WI38 (cell line): Measurements from ENCODE around the gene SMARCA1.
"Not testable (repeated sequence)": the region's sequence is repeated elsewhere in the genome, so short reads cannot be mapped to it uniquely, and the experiment has no call there.

Experiments used
- H3K4me3 ChIP-seq: 2 replicates; pipeline ENCODE4 v1.5.1; 2011; ENCODE audit warnings: low read depth, mild to moderate bottlenecking, control low read depth, low read length
- TF ChIP-seq, protein P1 (sequence below): IDR thresholded peaks from 2 replicates; pipeline ENCODE4 v1.5.1; 2012; ENCODE audit warnings: low read depth, mild to moderate bottlenecking, control low read depth, low read length

SMARCA1 gene, protein sequence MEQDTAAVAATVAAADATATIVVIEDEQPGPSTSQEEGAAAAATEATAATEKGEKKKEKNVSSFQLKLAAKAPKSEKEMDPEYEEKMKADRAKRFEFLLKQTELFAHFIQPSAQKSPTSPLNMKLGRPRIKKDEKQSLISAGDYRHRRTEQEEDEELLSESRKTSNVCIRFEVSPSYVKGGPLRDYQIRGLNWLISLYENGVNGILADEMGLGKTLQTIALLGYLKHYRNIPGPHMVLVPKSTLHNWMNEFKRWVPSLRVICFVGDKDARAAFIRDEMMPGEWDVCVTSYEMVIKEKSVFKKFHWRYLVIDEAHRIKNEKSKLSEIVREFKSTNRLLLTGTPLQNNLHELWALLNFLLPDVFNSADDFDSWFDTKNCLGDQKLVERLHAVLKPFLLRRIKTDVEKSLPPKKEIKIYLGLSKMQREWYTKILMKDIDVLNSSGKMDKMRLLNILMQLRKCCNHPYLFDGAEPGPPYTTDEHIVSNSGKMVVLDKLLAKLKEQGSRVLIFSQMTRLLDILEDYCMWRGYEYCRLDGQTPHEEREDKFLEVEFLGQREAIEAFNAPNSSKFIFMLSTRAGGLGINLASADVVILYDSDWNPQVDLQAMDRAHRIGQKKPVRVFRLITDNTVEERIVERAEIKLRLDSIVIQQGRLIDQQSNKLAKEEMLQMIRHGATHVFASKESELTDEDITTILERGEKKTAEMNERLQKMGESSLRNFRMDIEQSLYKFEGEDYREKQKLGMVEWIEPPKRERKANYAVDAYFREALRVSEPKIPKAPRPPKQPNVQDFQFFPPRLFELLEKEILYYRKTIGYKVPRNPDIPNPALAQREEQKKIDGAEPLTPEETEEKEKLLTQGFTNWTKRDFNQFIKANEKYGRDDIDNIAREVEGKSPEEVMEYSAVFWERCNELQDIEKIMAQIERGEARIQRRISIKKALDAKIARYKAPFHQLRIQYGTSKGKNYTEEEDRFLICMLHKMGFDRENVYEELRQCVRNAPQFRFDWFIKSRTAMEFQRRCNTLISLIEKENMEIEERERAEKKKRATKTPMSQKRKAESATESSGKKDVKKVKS

DNA sequence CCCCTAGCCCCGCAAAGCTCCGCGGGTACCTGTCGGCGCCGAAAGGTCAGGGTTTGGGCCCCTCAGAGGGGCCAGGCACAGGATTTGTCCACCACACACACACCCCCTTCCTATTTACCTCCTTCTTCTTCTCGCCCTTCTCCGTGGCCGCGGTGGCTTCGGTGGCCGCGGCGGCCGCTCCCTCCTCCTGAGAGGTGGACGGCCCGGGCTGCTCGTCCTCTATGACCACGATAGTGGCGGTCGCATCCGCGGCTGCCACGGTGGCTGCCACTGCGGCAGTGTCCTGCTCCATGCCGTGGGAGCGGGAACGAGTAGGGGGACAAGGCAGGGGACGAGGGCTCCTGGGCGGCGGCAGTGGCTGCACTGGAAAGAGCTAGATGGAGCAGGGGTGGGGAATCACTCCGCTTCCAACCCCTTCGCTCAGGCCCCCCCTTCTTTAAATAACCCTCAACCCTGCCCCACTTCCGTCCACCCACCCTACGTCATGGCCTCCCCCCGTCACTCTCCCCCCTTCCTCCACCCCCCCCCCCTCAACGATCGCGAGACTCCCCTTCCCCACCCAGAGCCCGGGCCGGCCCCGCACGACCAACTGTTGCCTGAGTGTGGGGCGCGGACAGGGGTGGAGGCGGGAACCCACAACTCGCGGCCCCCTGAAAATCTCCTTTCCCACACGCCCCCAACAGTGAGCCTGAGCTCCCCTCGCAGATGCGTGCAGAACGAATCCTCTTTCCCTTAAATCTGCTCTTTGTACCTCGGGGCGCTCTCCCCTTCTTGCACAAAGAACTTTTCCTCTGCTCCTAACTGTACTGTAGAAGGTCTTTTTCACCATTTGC is at the start of gene SMARCA1:
Gene SMARCA1 (minus strand): TSS at position 412 of the 833 bp plus-strand sequence. CDS start 120 bp downstream, at position 292.
- TF ChIP-seq, protein P1, sequence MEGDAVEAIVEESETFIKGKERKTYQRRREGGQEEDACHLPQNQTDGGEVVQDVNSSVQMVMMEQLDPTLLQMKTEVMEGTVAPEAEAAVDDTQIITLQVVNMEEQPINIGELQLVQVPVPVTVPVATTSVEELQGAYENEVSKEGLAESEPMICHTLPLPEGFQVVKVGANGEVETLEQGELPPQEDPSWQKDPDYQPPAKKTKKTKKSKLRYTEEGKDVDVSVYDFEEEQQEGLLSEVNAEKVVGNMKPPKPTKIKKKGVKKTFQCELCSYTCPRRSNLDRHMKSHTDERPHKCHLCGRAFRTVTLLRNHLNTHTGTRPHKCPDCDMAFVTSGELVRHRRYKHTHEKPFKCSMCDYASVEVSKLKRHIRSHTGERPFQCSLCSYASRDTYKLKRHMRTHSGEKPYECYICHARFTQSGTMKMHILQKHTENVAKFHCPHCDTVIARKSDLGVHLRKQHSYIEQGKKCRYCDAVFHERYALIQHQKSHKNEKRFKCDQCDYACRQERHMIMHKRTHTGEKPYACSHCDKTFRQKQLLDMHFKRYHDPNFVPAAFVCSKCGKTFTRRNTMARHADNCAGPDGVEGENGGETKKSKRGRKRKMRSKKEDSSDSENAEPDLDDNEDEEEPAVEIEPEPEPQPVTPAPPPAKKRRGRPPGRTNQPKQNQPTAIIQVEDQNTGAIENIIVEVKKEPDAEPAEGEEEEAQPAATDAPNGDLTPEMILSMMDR = no peak
- peak within 1 kb of the TSS; percentile 77 for H3K4me3 ChIP-seq

DNA sequence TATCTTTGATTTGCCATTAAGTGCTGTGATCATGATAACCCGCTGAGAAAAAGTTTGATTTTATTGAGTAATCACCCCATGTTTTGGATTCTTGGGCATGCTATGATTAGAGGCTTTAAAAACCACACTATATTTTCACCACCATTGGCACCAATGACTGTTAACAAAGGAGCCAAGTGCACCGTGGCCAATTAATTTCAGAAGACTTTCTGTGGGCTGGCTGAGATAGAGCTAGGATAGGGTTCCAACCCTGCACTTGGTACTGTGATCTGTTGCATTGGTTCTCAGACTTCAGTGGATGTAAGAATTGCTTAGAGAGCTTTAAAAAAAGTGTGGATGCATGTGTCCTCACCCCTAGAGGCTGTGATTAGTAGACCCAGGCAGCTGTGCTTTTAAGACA is 49.1 kb upstream of the SMARCA1 start:
- H3K4me3 ChIP-seq = no peak overlapping the region
- TF ChIP-seq, protein P1 = no peak

DNA sequence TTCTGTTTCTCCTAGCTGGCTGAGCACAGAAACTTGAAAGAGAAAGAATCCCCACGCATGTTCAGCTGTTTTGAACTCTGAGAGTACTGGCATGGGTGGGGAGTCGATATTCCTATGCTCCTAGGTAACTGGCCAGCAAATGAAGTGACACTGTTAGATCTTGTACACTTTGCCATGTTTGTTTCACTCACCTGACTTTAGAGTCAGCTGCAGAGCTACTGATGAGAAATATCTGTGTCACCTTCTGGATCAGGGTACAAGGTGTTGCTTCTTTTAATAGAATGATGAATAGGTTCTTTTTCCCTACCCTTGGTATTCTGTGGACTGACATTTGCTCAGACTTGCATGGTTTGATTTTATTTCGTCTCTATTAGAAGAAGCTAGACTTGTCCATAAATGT is 45.1 kb upstream of the SMARCA1 start:
- TF ChIP-seq, protein P1 = no peak

DNA sequence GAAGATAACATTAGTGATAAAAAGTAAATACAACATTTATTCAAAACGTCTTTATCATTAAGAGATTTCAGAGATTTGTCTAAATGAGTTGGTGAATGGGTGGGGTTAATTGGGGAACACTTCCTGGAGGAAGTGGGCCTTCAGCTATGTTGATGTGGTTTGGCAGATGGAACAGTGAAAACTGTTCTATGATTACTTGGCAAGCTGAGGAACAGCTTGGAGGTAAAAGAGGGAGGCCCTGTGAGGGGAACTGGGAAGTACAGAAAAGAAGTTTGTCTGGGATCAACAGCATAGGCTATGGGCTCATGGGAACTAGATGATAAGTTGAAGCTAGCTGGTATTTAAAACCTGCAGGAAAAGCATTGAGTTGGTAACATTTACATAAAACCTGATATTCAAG is 42.8 kb upstream of the SMARCA1 start:
- H3K4me3 ChIP-seq = no peak overlapping the region
- TF ChIP-seq, protein P1 = no peak

More for the DNA sequence above, 45.1 kb upstream of the SMARCA1 start:
- H3K4me3 ChIP-seq = no peak overlapping the region

DNA sequence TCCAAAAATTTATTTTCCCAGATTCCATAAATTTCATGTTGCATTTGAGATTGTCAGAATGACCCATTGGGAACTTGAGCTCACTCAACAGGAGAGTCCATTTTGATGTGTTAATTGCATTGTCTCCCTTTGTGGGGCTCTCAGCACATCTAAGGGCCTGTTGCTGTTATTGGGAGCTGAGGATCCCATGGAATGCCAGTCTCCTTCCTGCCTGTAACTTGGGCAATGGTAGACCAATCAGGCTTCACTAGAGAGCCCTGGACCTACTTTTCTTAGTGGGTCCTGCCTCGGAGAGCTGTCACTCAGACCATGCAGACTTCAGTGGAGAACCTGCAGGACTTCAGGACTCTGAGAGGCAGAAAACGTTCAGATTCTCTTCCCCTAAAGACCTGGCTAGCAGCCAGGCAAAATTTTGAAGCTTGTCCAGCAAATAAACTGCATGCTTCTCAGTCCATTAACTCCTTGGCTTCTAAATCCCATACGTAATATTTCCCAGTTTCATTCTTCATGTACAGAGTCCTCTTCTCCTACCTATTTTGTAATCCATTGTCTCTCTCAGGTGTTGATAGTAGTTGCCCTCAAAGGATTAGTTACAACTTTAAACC is 41.9 kb upstream of the SMARCA1 start:
- TF ChIP-seq, protein P1 = no peak
- no peak overlapping the region for H3K4me3 ChIP-seq

DNA sequence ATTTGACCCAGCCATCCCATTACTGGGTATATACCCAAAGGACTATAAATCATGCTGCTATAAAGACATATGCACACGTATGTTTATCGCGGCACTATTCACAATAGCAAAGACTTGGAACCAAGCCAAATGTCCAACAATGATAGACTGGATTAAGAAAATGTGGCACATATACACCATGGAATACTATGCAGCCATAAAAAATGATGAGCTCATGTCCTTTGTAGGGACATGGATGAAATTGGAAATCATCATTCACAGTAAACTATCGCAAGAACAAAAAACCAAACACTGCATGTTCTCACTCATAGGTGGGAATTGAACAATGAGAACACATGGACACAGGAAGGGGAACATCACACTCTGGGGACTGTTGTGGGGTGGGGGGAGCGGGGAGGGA is 41.1 kb upstream of the SMARCA1 start:
- not testable (repeated sequence) for H3K4me3 ChIP-seq
